GM19455 (cell line): Measurements from ENCODE around the gene PAQR5.
A peak's percentile ranks its signal among the peaks of the same experiment; 100 is the strongest.
"Not testable (repeated sequence)": the region's sequence is repeated elsewhere in the genome, so short reads cannot be mapped to it uniquely, and the experiment has no call there.

Source experiments
- ATAC-seq: cut with Tn5 transposase; IDR thresholded peaks from one replicate; pipeline ENCODE4 v1.9.1; 2021; ENCODE audit not compliant: unreplicated experiment

The PAQR5 gene

DNA sequence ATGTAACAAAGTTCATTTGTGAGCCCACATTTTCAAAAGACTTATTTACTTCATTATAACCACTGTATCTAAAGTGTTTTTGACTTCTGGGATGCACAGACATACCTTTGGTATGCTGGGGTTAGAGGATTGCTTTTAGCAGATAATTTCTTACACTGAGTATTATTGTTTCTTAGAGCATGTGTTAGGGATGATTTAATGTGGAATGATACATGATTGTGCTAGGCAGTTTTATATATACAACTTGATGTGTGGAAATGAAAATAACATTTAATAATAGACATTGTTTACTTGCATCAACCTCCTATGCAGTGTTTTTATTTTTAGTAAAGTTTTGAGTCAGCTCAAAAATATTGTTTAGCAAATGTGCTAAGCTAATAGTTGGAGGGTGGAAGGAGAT, 118.9 kb downstream of the PAQR5 start:
- ATAC-seq: no peak

DNA sequence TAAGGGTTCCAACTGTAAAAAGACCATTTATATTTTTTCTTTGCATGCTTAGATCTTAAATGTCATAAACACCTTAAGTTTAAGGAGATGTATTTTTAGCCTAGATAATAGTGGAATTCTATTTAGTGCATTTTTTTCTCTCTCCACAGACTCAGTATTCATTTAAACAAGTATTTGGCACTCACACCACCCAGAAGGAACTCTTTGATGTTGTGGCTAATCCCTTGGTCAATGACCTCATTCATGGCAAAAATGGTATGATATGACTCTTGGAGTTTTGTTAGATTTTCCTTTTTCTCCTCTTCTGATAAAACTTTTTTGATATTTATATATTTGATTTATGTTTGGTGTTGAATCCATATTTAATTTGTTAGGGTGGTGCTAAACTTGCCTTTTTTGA, 122.8 kb downstream of the PAQR5 start:
- no peak for ATAC-seq

DNA sequence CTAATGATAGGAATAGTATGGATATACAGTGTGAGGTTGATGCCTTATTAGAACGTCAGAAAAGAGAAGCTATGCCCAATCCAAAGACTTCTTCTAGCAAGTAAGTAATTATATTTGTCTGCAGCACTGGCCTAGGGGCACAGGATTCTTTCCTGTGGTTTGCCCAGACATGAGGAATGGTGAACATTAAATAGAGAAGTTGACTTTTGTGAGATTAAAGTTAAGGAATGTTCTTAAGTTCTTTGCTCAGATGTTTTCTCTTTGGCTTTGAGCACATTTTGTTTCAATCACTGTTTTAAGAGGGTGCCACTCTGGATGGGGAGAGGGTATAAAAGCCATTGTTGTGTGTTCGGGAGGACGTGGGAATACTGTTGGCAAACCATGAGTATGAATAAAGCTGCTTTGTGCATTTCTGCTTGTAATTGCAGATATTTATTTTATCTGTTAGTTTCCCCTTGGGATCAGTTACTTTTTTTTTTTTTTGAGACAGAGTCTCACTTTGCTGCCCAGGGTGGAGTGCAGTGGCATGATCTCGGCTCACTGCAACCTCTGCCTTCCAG, 123.7 kb downstream of the PAQR5 start:
- no peak for ATAC-seq

DNA sequence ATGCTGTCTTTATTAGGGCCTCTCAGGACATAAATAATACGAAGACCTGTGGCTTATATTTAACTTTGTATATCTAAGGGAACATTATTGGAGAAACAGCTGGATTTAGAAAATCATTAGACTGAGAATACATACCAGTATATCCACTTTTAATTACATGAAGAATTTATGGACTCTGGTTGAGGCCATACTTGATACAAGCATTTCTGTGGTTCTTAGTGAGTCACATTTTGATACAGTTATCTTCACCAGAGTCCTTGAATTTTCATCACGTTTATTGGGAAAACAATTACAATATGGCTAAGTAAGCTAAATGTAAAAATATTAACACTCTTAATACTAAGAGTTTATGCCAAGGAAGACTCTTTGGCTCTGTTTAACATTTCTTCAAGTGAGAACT, 125.3 kb downstream of the PAQR5 start:
- no peak for ATAC-seq

DNA sequence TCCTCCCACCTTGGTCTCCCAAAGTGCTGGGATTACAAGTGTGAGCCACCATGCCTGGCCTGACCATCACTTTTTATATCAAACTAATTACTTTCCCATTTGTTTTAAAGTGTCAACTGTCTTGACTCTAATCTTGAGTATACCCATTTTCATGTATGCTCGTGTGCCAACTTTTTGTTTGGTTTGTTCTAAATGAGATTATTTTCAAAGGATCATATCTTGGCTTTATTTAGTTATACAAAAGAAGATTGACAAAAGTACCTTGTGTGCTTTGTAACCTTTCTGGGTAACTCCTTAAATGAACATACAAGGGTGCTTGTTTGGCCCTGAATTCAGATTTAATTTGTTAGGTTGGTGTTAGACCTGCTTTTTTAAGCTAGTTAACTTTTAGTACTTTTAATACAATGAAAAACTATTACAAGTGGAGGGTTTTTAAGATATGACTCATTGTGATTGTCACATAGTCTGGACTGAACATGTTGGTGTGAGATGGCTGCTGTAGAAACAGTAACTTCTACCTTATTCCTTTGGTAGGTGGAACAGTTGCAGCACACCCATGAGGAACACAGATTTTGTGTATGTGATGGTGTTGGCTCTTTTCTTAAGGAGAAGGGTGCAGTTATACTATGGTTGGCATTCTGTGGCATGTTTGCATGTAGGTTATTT, 126.2 kb downstream of the PAQR5 start:
- ATAC-seq: no peak

DNA sequence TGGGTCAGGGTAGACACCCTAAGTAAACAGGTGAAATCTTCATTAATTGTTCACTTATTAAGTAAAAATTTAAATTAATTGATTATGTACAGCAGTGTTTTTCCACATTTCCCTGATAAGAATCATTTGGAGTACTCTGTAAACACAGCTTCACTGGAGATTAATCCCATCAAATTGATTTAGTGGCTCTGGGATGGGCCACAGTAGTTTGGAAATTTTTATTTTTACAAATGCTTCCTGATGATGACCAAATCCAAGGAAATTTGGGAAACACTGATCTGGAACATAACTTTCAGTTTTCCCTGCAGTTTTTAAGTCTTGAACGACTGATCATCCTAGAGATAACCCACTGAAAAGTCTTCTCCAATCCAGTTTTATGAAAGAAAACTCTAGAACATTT, 135.1 kb downstream of the PAQR5 start:
- no peak for ATAC-seq

- no peak for ATAC-seq
Measured at GRCh38 chr15:69434238-69434637, 135.5 kb downstream of the PAQR5 start.

- no peak for ATAC-seq
Measured at GRCh38 chr15:69434679-69435078, 136.0 kb downstream of the PAQR5 start.

GRCh38 chr15:69435985-69436384, 137.3 kb downstream of the PAQR5 start:
- no peak for ATAC-seq

DNA sequence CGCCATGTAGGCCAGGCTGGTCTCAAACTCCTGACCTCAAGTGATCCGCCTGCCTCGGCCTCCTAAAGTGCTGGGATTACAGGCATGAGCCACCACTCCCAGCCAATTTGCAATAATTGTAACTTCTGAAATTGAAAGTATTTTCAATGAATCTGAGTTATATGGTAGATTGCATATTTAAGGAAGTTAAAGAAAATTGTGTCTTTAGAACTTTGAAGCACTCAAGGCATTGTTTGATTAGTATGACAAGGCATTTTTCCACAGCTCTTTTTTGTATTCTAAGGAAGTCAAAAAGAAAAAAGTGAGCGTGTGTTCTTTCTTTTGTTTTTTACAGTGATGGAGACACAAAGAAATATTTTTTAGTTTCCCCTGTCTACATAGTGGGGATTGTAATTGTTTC, 138.2 kb downstream of the PAQR5 start:
- ATAC-seq: no peak

DNA sequence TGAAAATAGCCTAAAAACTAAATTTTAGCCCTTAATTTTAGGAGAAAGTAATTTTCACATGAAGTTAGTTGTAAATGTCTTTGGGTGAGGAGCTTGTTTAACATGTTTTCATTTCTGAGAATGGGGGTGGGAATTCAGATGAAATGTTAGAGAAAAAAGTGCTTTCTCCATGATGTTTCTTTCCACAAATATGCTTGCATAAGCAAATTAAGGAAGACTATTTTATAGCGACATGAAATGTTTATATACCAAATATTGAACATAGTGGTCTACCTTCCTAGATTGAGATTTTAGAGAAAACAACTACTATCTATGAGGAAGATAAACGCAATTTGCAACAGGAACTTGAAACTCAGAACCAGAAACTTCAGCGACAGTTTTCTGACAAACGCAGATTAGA, 140.9 kb downstream of the PAQR5 start:
- no peak for ATAC-seq

GRCh38 chr15:69443032-69443611, 144.4 kb downstream of the PAQR5 start:
- ATAC-seq: no peak

- no peak for ATAC-seq
Measured at GRCh38 chr15:69444686-69445085, 146.0 kb downstream of the PAQR5 start.

- ATAC-seq: no peak
Measured at GRCh38 chr15:69446953-69447352, 148.2 kb downstream of the PAQR5 start.

- not testable (repeated sequence) for ATAC-seq
Measured at GRCh38 chr15:69450221-69450620, 151.5 kb downstream of the PAQR5 start.

DNA sequence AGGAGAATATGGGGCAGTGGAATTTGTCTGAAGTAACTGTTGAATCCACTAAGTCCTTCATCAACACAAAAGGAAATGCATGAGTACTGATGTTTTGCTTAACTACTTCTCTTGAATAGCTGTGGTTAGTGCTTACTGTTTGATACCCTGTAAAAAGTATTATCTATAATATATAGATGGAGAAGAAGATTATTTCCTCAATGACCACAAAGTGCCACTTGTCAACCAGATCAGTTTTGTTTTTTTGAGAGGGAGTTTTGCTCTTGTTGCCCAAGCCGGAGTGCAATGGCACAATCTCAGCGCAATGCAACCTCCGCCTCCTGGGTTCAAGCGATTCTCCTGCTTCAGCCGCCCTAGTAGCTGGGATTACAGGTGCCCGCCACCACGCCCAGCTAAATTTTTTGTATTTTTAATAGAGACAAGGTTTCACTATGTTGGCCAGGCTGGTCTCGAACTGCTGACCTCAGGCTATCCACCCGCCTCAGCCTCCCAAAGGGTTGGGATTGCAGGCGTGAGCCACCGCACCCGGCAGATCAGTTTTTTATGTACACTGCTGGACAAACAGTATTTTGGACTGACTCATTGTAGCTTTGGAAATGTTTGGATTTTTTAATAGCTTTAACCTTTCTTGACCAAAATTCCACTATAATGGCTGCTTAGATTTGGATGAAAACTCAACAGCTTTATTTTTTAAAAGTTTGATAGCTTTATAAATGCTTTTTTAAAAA, 152.4 kb downstream of the PAQR5 start:
- ATAC-seq: no peak

- peak; percentile 38 for ATAC-seq
Measured at GRCh38 chr15:69451951-69452691, 153.4 kb downstream of the PAQR5 start.

- peak; percentile 79 for ATAC-seq
Measured at GRCh38 chr15:69452692-69453521, 154.2 kb downstream of the PAQR5 start, which contains the start of gene RPLP1. Gene RPLP1, plus strand, starts transcription at chr15:69452818. Its CDS starts 131 bp downstream, at chr15:69452949.

GRCh38 chr15:69454953-69455352, 156.2 kb downstream of the PAQR5 start:
- ATAC-seq: no peak
